ENCODE results near the gene TMEM59L. TPM values are rescaled to one million over a fixed set of nuclear protein-coding genes. Genes with fewer than 3 reads are reported as not detected.

Gene TMEM59L
- total RNA-seq, result 0.07 TPM in 1 of 2 replicates, not detected in the other

GRCh38 chr19:18612772-18613588, at the start of gene TMEM59L:
TSS of gene TMEM59L (plus strand) at chr19:18612870. CDS start at chr19:18612959, 89 bp downstream.

GRCh38 chr19:18571564-18572344, 40.9 kb upstream of the TMEM59L start, which contains the start of gene UBA52:
TSS of gene UBA52 (plus strand) at chr19:18571857. CDS start at chr19:18573301, 1,444 bp downstream.

GRCh38 chr19:18588611-18589379, 23.9 kb upstream of the TMEM59L start, which contains the start of gene REX1BD:
TSS of gene REX1BD (plus strand) at chr19:18588798. CDS start at chr19:18588802, 4 bp downstream.

DNA sequence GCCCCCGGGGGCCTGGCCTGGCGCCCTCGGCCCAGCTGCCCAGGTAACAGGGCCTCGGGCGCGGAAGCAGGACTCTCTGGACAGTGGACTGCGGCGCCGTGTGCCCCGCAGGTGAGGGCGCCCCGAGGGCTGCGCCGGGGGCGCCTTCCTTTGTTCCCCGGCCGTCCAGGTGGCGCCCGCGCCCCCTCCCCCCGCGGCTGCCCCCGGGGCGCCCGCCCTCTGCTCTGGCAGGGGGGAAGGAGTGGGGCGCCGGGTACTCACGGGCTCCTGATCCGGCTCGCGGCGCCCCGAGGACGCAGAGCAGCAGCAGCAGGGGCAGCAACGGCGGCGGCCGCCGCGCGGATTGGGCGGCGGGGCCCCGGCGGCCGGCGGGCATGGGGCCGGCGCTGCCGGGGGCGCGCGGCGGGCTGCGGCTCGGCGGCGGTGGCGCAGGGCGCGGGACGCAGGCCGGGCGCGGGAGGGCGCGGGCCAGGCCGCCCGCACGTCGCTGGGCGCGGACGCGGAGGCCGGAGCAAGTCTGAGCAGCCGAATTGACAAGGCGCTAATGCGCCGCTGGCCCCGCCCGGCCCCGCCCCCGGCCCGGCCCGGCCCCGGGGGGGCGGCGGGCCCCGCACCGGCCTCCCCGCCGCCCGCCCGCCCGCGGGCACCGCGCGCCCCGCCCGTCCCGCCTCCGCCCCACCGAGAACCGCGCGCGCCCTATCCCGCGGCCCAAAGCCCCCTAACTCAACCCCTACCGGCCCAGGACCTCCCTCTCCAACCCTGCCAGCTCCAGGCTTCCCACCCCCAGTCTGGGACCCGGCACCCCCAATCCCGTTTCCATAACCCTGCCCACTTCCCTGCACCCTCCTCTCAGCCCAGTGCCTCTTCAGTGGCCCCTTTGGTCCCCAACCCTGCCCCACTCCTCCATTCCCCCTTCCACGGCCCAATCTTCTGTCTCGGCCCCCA, 6.1 kb upstream of the TMEM59L start, which contains the start of gene CRLF1:
TSS of gene CRLF1 (minus strand) at position 519 of the 945 bp plus-strand sequence. CDS start at position 376, 143 bp downstream.

DNA sequence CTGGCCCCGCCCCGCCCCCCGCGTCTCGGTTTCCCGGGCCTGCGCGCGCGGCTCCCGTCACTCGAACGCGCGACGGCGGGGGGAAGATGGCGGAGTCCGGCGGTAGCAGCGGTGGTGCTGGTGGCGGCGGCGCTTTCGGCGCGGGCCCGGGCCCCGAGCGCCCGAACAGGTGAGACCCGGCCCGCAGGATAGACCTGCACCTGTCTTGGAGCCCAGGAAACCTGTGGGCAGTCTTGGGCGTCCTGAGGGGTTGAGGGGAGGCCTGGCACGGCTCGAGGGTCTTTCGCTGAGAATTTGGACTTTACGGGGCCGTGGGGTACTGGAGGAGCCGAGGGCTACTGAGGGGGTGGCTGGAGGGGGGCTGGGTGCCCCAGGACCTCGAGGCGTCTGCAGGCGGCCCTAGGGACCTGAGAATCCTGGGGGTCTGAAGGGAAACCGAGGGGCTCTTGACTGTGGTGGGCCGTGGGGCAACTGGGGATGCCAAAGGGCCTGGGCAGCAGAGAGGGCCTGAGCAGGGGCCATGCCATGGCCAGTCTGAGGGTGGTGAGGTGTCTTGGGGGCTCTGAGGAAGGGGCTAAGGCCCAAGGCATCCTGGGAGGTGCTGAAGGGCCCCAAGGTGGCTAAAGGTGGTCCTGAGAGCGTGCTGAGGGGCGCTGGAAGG, 24.4 kb downstream of the TMEM59L start, which contains the start of gene KLHL26:
TSS of gene KLHL26 (plus strand) at position 60 of the 661 bp plus-strand sequence. CDS start at position 87, 27 bp downstream.

Other genes starting within 250 kb of the TMEM59L start
- gene GDF15, start 226.7 kb upstream of the TMEM59L start, total RNA-seq, result 412 and 428 TPM in 2 replicates
- not detected in 2 replicates for gene LRRC25, start 215.2 kb upstream of the TMEM59L start, total RNA-seq
- 134 and 141 TPM in 2 replicates for gene SSBP4, start 193.5 kb upstream of the TMEM59L start, total RNA-seq
- 24.8 and 26.0 TPM in 2 replicates for gene ISYNA1, start 174.7 kb upstream of the TMEM59L start, total RNA-seq
- 13.9 and 17.0 TPM in 2 replicates for gene ELL, start 90.8 kb upstream of the TMEM59L start, total RNA-seq
- 209 and 231 TPM in 2 replicates for gene FKBP8, start 69.3 kb upstream of the TMEM59L start, total RNA-seq
- 141 and 143 TPM in 2 replicates for gene KXD1, start 55.0 kb upstream of the TMEM59L start, total RNA-seq
- gene UBA52, start 41.0 kb upstream of the TMEM59L start, total RNA-seq, result 814 and 1,089 TPM in 2 replicates
- gene REX1BD, start 24.1 kb upstream of the TMEM59L start, total RNA-seq, result 153 and 160 TPM in 2 replicates
- gene CRLF1, start 6.1 kb upstream of the TMEM59L start, total RNA-seq, result 0.53 and 0.69 TPM in 2 replicates
- gene KLHL26, start 24.2 kb downstream of the TMEM59L start, total RNA-seq, result 3.4 and 5.4 TPM in 2 replicates
- gene CRTC1, start 70.8 kb downstream of the TMEM59L start, total RNA-seq, result 2.0 and 3.7 TPM in 2 replicates
- not detected in 2 replicates for gene COMP, start 178.4 kb downstream of the TMEM59L start, total RNA-seq
- 42.9 and 49.8 TPM in 2 replicates for gene UPF1, start 219.1 kb downstream of the TMEM59L start, total RNA-seq

Measured in mammary microvascular endothelial cell (primary cell).